NCI-H2029 treated with DMSO at 0.1 percent for 48 hours (cell line): ENCODE measurements around the gene GPC3.
"Not testable (repeated sequence)": the region's sequence is repeated elsewhere in the genome, so short reads cannot be mapped to it uniquely, and the experiment has no call there.

Source experiments
- DNase-seq: peaks from one replicate; lab custom pipeline; 2025; lab: John Stamatoyannopoulos, UW

GPC3 gene

DNA sequence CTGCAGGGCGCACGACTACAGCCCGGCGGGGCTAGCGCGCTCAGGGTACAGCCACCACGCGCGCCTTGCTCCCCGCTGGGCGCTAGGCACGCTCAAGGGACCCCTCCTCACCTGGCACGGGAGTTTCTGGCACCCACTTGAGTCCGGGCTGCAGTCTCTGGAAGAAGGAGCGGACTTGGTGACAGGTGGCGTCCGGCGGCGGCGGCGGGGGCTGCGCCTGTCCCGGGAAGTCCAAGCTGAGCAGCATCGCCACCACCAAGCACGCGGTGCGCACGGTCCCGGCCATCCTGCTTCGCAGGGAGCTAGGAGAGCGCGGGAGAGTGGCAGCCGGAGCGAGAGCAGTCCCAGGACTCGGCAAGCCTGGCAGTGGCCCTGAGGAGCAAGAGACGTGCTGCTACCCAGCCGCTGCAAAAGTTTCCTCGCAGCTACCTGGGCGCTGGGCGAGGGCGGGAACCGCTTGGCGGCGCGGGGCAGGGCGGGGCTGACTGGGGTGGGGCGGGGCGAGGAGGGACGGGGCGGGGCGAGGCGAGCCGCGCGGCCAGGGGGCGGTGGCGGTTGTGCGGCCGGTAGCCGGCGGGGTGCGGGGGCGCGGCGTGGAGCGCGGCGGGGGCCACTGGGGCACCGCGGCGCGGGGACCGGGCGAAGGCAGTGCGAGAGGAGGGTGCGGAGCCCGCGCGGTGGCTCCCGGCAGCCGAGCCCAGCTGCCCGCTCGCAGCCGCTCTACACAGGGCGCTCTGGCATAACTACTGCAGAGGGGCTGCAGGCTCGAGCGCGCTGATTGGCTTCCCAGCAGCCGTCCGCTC lies at the start of gene GPC3:
GPC3 (minus strand) TSS at position 431 of the 803 bp plus-strand sequence.
- no peak for DNase-seq

DNA sequence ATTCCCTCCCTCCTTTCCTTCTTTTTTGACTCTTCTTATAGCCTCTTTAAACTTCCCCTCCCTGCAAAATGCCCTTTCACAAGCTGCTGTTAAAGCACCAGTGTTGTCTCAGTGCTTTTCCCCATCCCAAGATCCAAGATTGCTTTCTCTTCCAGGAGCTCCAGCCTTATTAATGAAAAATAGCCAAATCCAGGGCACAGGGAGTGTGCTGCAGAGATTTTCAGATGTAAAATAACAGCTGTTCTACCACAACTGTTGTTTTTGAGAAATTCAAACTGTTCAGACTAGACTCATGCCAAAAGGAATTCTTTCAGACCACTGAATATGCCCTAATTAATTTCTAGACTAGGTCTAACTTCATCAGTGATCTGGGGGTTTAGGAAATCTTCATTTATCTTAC lies 47.0 kb upstream of the GPC3 start:
- no peak for DNase-seq

DNA sequence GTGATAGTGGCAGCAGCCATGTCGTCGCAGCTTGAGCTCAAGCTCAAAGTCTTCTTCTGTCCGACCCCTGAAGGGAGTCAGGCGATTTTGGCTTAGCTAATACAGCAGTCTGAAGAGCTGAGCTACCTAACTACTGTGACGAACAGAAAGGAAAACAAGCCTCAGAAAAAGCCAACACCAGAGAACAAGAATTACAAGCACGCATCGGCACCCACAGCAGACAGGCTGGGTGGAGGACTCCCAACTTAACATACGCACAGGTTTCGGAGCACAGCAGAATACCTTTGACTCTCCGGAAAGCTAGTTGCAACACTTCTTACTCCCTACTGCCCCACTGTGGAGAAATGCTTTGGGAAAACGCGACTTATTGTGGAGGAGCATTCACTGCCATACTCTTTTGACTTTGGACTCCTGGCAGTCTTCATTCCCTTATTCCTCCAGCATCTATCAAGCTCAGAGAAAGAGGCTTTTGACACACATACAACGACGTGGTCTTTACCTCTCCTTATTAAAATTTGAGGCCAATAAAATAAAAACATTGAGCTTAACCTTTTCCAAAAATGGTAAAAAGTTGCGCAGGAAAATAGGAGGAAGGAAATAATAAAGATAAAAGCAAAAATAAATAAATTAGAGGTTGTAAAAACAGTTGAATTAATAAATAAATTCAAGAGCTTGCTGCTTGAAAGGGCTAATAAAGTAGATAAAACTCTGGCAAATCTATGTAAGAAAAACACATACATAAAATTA lies 41.3 kb upstream of the GPC3 start:
- no peak for DNase-seq

DNA sequence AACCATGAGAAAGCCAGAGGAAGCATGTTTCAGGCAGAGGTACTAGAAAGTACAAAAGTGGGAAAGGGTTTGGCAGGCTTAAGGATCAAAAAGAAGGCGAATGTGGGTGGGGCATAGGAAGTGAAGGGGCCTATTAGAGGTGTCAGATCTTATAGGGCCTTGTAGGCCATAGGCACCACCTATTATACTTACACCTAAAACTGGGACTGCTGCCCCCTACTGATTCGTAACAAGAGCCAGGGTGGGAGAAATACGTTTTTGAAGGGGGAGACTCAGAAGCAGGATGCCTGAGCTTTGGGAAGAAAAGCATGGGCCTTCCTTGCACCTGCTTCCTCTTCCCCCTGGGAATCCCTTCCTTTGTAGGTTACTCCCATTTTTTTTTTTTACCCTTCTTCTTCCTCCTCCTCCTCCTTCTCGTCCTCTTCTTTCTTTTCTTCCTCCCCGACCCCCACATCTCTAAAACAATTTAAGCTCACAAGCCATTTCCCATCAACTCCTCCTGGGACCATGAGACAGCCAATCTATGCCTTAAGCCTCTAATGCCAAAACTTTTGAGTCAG lies 40.7 kb upstream of the GPC3 start:
- no peak for DNase-seq

DNA sequence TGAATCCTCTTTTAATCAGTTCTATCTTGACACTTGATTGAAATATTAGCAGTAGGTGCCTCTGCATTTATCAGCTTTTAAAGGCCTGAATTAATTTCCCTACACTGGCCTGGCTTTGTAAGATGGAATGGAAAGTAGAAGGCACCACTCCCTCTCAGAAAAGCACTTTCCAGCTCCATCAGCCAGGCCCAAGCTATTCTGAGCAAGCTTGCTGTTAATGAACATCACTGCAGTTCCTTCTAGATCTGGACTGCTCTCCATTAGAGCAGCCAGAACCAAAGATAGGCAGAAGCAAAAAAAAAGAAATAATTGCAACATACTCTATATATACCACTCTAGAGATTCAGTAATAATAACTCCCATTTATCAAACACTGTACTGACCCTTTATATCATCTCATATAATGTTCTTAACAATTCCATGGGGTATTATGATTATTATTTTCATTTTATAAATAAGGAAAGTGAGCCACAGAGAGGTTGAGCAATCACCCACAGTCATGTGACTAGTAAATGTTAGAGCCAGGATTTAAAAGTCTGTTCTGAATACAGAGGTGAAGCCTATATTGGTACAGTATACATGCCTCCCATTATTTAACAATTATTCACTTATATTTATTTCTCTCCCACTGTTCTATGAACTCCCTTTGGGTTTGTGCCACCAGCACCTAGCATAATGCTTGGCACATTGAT lies 39.4 kb upstream of the GPC3 start:
- no peak for DNase-seq

DNA sequence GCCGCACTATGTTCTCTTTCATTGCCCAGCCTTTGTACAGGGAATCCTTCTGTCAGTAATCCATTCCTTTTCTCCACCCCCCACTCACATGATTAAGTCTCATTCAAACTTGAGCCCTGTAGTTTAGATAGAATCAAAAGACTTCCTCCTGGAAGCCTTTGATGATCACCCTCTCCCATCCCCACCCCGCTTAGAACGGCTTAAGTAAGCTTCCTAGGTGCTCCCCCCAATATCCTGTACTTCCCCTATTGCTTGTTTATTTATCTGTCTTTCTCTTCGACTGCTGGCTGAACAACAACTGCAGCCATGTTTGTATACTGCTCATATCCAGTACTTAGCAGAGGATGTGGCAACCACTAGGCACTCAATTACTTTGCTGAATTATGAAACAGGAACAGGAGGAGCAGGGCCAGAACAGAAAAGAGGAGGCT lies 38.5 kb upstream of the GPC3 start:
- DNase-seq: no peak

DNA sequence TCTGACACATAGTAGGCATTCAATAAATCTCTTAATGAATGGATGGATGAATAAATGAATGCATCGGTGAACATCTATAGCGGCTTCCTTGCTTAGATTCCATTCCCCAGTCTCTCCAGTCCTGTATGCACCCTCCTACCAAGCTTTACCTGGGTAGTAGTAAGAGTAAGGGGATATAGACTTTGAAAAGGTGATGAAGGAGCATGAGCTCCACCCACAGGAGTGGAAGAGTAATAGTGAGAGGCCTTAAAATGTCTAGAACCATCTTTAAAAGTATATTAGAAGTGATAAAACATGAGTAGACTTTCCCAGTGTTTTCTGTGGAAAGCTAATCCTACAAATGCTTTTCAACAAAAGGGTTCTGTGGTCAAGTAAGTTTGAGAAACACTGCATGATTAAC lies 35.5 kb upstream of the GPC3 start:
- DNase-seq: no peak

DNA sequence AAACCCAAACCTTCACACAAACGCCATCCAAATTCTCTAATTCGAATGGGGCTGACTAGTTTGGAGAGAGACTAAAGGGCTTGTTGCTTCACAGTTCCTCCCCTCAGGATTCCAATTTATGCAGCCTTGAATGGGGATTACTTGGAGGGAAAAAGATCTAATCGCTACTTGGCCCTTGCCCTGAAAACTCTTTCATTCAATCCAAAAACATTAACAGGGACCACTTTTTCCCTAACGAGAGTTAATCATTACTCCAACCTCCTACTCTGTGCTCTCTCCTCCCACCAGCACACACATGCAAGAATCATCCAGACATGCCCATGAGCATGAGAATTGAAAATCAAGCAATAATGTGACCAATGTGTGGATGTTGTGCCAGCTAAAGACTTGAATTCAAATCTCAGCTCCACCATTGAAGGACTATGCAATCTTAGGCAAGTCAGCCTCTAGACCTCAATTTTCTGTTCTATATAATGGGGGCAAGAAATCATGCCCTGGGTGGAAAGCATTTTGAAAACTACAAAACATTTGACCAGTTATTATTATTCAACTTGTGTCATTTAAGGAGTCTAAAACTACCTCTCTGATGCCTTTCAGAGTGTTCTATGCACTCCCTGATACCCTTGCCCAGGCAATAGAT lies 34.3 kb upstream of the GPC3 start:
- DNase-seq: no peak

DNA sequence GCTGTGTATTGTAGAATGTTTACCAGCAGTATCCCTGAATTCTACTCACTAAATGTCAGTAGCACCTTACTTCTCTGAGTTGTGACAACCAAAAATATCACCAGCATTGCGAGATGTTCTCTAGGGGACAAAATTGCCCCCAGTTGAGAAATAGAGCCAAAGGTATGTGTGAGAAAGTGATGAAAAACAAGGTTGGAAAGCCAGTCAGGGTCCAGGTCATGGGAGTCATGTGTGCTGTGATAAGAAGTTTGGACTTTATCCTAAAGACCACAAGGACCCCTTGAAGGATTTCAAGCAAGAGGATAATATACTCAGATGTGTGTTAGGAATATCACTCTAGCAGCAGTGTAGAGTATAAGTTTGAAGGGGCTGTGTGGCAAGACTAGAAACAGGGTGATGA lies 30.9 kb upstream of the GPC3 start:
- DNase-seq: not testable (repeated sequence)

DNA sequence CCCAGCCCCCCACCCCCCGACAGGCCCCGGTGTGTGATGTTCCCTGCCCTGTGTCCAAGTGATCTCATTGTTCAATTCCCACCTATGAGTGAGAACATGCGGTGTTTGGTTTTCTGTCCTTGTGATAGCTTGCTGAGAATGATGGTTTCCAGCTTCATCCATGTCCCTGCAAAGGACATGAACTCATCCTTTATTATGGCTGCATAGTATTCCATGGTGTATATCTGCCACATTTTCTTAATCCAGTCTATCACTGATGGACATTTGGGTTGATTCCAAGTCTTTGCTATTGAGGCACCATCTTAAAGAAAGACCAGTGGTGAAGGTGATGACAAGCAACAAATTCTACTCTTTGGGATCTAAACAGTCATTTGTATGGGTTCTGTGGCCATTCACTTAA lies 30.1 kb upstream of the GPC3 start:
- DNase-seq: not testable (repeated sequence)

DNA sequence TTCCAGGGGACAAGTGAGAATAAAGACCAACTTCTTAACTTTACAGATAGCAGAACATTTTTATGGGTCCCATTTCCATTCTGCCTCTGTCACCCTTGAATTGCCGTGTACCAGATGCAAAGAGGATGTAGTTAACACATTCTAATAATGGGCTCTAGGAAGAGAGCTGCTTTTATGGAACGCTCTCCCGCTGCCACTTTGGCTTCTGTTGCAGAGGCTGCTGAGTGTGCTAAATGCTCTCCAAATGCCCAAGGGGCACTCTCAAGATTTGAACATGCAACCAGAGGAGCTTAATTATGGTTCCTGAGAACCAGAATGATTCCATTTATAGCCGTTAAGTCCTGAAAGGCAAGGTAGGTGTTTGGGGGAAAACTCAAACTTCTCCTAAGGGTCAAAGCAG lies 28.1 kb upstream of the GPC3 start:
- DNase-seq: no peak

DNA sequence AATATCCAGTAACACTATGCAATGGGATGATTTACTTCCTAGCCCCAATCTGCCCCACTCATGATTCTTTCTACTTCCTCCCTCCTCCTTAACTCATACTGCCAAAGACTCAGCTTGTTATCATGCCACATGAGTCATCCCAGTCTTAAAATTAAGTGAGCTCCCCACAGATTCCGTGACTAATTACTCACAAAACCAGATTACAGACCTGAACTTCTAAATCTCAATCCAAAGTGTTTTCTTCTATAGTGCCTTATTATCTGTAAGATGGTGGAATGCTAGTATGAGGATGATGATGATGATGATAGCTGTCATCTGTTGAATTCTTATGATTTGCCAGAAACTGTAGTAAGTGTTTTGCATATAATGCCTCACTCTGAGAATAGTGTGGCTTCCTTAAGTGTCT lies 27.7 kb upstream of the GPC3 start:
- DNase-seq: no peak

DNA sequence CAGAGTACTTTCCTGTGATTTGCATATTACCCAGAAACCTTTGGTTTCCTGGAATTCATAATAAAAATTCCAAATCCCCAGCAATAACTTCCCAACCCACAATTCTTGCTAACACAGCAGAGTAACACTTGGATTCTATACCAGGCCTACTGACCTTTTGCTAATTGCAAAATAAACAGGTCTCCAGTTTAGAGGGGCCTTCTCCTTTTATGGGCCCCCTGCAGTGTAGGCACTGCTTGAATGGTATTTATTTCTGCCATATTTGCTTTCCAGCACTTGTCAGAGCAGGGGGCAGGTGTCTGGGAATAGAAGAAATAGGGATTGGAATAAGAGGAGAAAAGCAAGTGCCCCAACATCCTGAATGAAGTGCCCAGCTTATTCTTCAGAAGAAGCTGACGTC lies 25.3 kb upstream of the GPC3 start:
- DNase-seq: no peak

DNA sequence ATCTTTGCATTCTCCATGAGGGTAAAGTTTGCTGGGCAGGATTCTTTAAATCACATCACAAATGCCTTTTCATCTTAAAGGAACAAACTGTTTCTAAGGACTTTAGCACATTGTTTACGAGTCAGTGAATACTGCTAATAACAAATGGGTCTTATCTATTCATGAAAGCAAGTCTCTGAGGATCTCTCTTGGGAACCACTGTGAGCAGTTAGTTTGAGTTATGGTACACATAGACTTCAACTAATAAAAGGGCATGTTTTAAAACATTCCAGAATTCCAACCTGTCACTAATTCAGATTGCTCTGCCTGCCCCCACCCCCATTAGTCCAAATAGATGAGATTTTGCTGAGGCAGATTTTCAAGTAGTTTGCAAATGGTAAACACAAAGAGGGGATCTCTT lies 22.3 kb upstream of the GPC3 start:
- no peak for DNase-seq

DNA sequence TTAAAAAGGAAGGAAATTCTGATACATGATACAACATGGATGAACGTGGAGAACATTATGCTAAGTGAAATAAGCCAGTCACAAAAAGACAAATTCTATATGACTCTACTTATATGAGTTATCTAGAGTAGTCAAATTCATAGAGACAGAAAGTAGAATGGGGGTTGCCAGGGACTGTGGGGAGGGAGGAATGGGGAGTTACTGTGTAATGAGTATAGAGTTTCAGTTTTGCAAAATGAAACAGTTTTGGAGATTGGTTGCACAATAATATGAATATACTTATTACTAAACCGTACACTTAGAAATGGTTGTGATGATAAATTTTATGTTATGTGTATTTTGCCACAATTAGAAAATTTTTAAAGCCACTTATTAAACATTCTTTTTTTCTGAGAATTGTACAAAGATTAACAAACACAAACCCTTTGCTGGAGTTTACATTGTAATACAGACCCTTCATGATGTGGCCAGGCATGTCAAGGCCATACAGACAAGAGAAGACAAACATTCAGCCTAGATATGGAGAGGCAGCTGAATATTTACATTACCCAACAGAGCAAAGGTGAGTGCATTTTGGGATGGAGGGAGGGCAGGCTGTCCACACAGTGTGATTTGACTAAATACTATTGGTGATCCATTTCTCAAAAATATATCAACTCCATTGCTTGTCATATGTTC lies 21.2 kb upstream of the GPC3 start:
- peak; percentile 16 for DNase-seq

DNA sequence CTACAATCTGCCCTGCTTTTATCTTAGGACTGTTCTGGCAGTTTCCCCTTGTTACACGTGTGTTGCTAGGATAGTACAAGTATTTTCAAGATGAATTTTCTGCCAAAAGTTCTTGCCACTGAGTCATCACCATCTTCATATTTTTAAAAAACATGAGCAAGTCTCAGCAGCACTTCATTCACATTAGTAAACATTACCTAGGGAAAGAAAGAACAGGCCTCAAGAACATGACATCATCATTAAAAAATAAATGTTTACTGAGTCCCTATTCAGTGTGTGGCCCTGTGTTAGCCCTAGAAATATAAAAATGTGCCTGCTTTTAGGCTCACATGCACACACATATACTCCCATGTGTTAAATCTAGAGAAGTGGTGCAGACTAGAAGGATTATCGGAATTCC lies 18.7 kb upstream of the GPC3 start:
- no peak for DNase-seq

DNA sequence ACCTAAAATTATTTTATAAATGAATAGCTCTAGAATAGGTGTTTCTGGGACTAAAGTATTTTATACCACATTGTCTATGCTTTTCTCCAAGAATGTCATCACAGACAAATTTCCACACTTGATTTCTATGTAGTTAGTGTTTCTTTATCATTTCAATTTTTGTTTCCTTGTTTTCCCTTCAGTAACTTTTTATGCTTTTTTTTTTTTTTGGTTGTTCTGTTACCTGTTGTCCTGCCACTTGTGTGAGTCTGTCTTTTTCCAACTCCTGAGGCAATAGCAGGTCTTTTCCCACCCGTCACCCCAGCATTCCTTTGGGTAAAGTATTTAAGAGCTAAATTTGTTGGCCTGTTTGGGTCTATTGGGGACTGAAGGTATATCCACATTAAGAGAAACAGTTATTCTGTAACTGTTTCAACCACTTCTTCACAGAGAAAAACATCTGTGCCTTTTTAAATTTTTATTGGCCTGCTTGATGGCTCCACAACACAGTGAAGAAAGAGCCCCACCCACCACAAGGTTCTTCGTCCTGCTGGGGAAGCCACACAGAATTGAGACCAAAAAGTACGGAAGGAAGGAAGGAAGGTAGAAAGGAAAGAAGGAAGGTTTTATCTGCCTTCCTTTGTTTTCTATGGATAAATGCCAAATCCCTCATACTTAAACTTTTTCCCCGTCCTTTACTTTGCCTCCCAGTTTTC lies 17.7 kb upstream of the GPC3 start:
- no peak for DNase-seq

DNA sequence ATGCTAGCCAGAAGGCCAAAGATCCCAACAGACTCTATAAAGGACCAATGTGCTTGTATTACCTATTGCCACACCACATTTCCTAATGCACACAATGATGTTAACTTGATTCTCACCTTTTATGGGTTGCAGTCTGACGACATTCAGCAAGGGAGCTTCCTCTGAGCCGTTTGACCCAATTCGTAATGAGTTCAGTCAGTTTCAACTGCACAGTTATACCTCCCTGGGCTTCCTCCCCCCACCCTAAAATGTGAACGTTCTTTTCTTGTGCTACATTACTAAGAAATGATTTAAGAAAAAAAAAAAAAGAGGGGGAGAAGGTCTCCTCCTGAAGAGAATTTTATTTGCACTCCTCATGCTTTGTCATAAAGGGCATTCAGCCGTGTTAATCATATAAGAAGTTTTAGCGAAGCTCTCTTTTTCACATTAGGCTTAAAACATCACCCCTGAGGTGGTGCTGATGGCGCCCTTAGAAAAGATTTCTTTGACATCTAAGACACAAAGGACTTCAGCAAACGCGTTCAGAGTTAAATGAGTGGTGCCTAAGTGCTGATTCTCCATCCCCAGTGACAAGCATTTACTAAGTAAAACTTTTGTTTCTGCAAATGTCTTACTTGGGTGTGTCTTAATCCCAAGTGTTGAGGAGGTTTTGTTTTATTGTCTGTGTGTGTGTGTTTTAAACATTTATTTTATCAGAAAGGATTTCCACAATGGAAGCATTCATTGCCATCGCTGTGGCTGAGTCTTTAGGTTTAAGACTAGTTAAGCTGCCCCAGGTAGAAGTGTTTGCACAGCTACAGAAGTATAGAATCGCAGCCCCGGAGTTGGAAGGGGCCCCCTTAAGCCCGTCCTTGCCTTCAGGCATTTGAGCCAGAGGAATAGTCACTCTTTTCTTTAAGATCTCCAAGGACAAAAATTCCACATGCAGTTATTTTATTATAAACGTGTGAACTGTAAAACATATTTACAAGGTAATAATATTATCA lies 15.2 kb upstream of the GPC3 start:
- no peak for DNase-seq

DNA sequence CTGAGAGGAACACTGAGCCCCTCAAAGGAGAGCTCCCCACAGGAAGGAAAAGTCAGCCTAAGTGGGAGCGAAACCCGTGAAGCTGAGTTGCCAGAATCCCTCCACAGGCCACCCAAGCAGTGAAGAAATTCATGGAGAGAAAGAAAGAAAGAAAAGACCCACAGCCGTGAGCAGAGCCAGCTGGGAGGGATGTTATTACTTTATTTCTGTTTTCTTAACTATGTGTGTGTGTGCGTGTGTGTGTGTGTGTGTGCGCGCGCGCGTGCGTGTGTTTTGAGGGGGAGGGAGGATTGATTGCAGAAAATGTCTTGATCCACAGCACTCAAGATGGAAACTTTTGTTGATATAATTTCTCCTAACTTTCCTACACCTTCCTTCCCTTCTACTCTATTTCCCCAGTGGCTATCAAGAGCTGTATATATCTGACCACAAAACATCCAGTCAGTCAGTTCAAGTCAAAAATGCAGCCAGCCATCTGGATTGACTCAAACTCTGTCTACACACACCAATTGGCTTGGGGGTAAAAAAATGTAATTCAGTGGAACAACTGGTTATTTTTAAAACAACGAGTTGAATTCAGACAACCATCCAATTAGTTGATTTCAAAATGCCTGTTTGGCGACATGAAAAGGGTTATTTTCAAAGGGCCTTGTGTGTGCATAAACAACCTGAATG lies 13.8 kb upstream of the GPC3 start:
- DNase-seq: no peak
